Right lobe of liver (tissue), 6 donors: ENCODE results near the gene UVRAG. TPM values are rescaled to one million over a fixed set of nuclear protein-coding genes. Genes with fewer than 3 reads are reported as not detected.

ENCODE experiments used
- ATAC-seq, 4 donors: fragments of 200-7000 bp; cut with Tn5 transposase; one replicate each; pipeline ENCODE4 v1.9.1; 2020; ENCODE audit warnings: mild to moderate bottlenecking in 4 of 4, moderate library complexity in 4 of 4
- DNase-seq, 3 donors: peaks; one replicate each; pipeline ENCODE4 v3.0.0-alpha.2; 2020
- H3K27ac ChIP-seq, 3 donors: fragments of 200-600 bp; one replicate each; pipeline ENCODE4 v1.8.0; 2022
- H3K27me3 ChIP-seq, 2 donors: fragments of 200-600 bp; one replicate each; pipeline ENCODE4 v1.8.0; 2022
- H3K36me3 ChIP-seq, 4 donors: fragments of 200-600 bp; sonication (generic) in 1 of 4; one replicate each; pipeline versions ENCODE4 v1.5.1 to v1.8.0; 2017 to 2022; ENCODE audit warnings: control low read depth in 1 of 4
- H3K4me1 ChIP-seq, 4 donors: fragments of 200-600 bp; sonication (generic) in 1 of 4; one replicate each; pipeline versions ENCODE4 v1.5.1 to v1.8.0; 2017 to 2022; ENCODE audit warnings: control low read depth in 1 of 4
- H3K4me3 ChIP-seq, 3 donors: fragments of 200-600 bp; one replicate each; pipeline ENCODE4 v1.8.0; 2022
- H3K9me3 ChIP-seq, 4 donors: fragments of 200-600 bp; sonication (generic) in 1 of 4; one replicate each; pipeline versions ENCODE4 v1.5.1 to v1.8.0; 2017 to 2022; ENCODE audit warnings: control low read depth in 1 of 4
- CTCF ChIP-seq, 4 donors: fragments of 200-600 bp in 3 of 4; fragments of 450-650 bp in 1 of 4; IDR thresholded peaks; one replicate each; pipeline versions ENCODE4 v1.5.1 to v1.8.0; 2016 to 2022; ENCODE audit warnings: antibody characterized with exemption in 4 of 4, mild to moderate bottlenecking in 2 of 4
- POLR2A ChIP-seq: fragments of 450-650 bp; IDR thresholded peaks from one replicate; pipeline ENCODE4 v1.6.1; 2017; ENCODE audit warnings: antibody characterized with exemption, mild to moderate bottlenecking
- WGBS: methylation state at CpG from one replicate; pipeline ENCODE4 v1.1.6; 2018; ENCODE audit warnings: low coverage, low lambda C conversion rate; ENCODE audit not compliant: insufficient coverage; ENCODE audit errors: missing lambda C conversion rate; 5-methylcytosine and 5-hydroxymethylcytosine counted together
- intact Hi-C, 2 donors: fragments of 100-400 bp; cut with DNase I; formaldehyde crosslinking; loops; one replicate each; pipeline versions ENCODE4 v1.11.2 to v1.14.1; 2022
- small RNA-seq, 2 experiments: library from RNA; depleted of rRNA; stranded (forward); fragments of <200 nt; gene quantifications; one replicate each; pipeline ENCODE3, GENCODE V24; 2016
- total RNA-seq, 6 experiments: library from RNA; depleted of rRNA in 2 of 6; stranded (reverse); fragments of >200 nt in 2 of 6; fragmentation: NEBNext Ultra II Directional in 3 of 6; extraction: Animal tissue kit (Norgen Biotek cat#: 25700) in 3 of 6; gene quantifications; one replicate each; pipeline versions ENCODE4 v1.1.0 to v1.2.4, GENCODE V29; 2016 to 2023
- donor health status: DM: no; HTN: yes; CAD: no.
- donor health status: DM: no; HTN: no; CAD: no.
- donor health status: DM: no; HTN: no; CAD: no.
- donor health status: DM: no; HTN: yes; CAD: no.
- donor health status: DM: no; HTN: yes; CAD: no.

The UVRAG gene
- total RNA-seq, 6 experiments from 2014 or later, result 8.8 to 12.6 (median 10.3) TPM

GRCh38 chr11:76186776-76187279 lies 371.8 kb downstream of the UVRAG start:
- Histone ChIP-seq H3K4me3 (no peak overlapping the region), H3K27ac (no peak overlapping the region), H3K27me3 (no peaks in the 10 kb centered on the region), H3K4me1 (no peaks in the 10 kb centered on the region), H3K9me3 (no peaks in the 10 kb centered on the region), H3K36me3 (no peaks in the 10 kb centered on the region)
- TF ChIP-seq POLR2A, result no peak
- no peak for TF ChIP-seq CTCF (IDR thresholded peaks at IDR 0.05)
- DNase-seq (no peak), ATAC-seq (peak; percentile 9 to 23 (median 13))
- 100% methylated on average over 4 of the region's 21 CpGs for WGBS
- intact Hi-C loops, result no loop called here

GRCh38 chr11:76188873-76189272 lies 373.9 kb downstream of the UVRAG start:
- Histone ChIP-seq H3K4me1 (no peaks in the 10 kb centered on the region), H3K9me3 (no peaks in the 10 kb centered on the region), H3K27ac (no peak overlapping the region), H3K4me3 (no peak overlapping the region), H3K27me3 (no peaks in the 10 kb centered on the region), H3K36me3 (no peaks in the 10 kb centered on the region)
- DNase-seq, result no peak
- no peak for ATAC-seq
- TF ChIP-seq CTCF (IDR thresholded peaks at IDR 0.05) (no peak), POLR2A (no peak)
- WGBS, result no CpG with 5 or more reads among the region's 4 CpGs
- intact Hi-C loops, result no loop called here

- Histone ChIP-seq H3K4me1 (no peaks in the 10 kb centered on the region), H3K27me3 (no peaks in the 10 kb centered on the region), H3K4me3 (no peak overlapping the region), H3K9me3 (no peaks in the 10 kb centered on the region), H3K36me3 (no peaks in the 10 kb centered on the region), H3K27ac (no peak overlapping the region)
- 75% methylated on average over 3 of the region's 6 CpGs for WGBS
- intact Hi-C loops, result no loop called here
- TF ChIP-seq CTCF (IDR thresholded peaks at IDR 0.05) (no peak), POLR2A (no peak)
- ATAC-seq (no peak), DNase-seq (no peak)
Observed at GRCh38 chr11:76189682-76190081, 374.7 kb downstream of the UVRAG start.

- no peak for DNase-seq
- no peaks in the 10 kb centered on the region for H3K27me3 ChIP-seq
- no peak overlapping the region for H3K4me3 ChIP-seq
- WGBS, result 54% methylated on average over 7 of the region's 7 CpGs
- no peak for ATAC-seq
- TF ChIP-seq POLR2A (no peak), CTCF (IDR thresholded peaks at IDR 0.05) (no peak)
- H3K9me3 ChIP-seq, result no peaks in the 10 kb centered on the region
- no peaks in the 10 kb centered on the region for H3K36me3 ChIP-seq
- H3K4me1 ChIP-seq, result no peaks in the 10 kb centered on the region
- intact Hi-C loops, result no loop called here
- H3K27ac ChIP-seq, result no peak overlapping the region
Observed at GRCh38 chr11:76190376-76190775, 375.4 kb downstream of the UVRAG start.

Small RNA genes within 50 kb of the gene (small RNA-seq; reads per million reads assigned to genes)
- gene RF00019 (0 reads per million in 2 experiments), gene RNA5SP344 (0 reads per million in 2 experiments)

Other genes starting within 250 kb of the UVRAG start
- under 1 TPM; 0.26 to 0.86 (median 0.58) TPM for gene MAP6, start 146.2 kb upstream of the UVRAG start, total RNA-seq
- 100 to 1,000 TPM in 3 of 6 experiments, 10 to 100 TPM in 3; 24.3 to 164 (median 100) TPM for gene MOGAT2, start 97.4 kb upstream of the UVRAG start, total RNA-seq
- 100 to 1,000 TPM in 5 of 6 experiments, 10 to 100 TPM in 1; 33.1 to 166 (median 124) TPM for gene DGAT2, start 46.4 kb upstream of the UVRAG start, total RNA-seq